NCI-H146 treated with DMSO at 0.1 percent for 48 hours (cell line): ENCODE results near the gene BHLHE23.

Experiments used
- DNase-seq: peaks from one replicate; lab custom pipeline; 2025; ENCODE audit not compliant: unreplicated experiment; lab: John Stamatoyannopoulos, UW

Gene BHLHE23

GRCh38 chr20:63009988-63010769 lies 3.4 kb upstream of the BHLHE23 start:
- DNase-seq = peak; percentile 46

- DNase-seq = peak; percentile 55
These were observed 2.5 kb upstream of the BHLHE23 start for GRCh38 chr20:63009045-63009961.

GRCh38 chr20:63008541-63009044 lies 1.8 kb upstream of the BHLHE23 start:
- DNase-seq = no peak

- no peak for DNase-seq
These were observed 1.1 kb upstream of the BHLHE23 start for GRCh38 chr20:63007646-63008488.

- DNase-seq = no peak
These were observed 539 bp upstream of the BHLHE23 start for GRCh38 chr20:63007360-63007645.

GRCh38 chr20:63005862-63006539 lies 763 bp downstream of the BHLHE23 start:
- no peak for DNase-seq

- no peak for DNase-seq
These were observed 1.4 kb downstream of the BHLHE23 start for GRCh38 chr20:63005365-63005861.

- no peak for DNase-seq
These were observed 2.0 kb downstream of the BHLHE23 start for GRCh38 chr20:63004607-63005364.

GRCh38 chr20:63003546-63003945 lies 3.2 kb downstream of the BHLHE23 start:
- DNase-seq = no peak

- no peak for DNase-seq
These were observed 4.3 kb downstream of the BHLHE23 start for GRCh38 chr20:63002511-63002910.

- DNase-seq = no peak
These were observed 5.8 kb downstream of the BHLHE23 start for GRCh38 chr20:63000958-63001357.

GRCh38 chr20:63000036-63000435 lies 6.7 kb downstream of the BHLHE23 start:
- DNase-seq = no peak

- DNase-seq = no peak
These were observed 7.2 kb downstream of the BHLHE23 start for GRCh38 chr20:62999580-62999979.

- no peak for DNase-seq
These were observed 8.3 kb downstream of the BHLHE23 start for GRCh38 chr20:62998449-62998848.

- DNase-seq = no peak
These were observed 9.2 kb downstream of the BHLHE23 start for GRCh38 chr20:62997417-62998035.

GRCh38 chr20:62996596-62996982 lies 10.2 kb downstream of the BHLHE23 start:
- no peak for DNase-seq

GRCh38 chr20:62995898-62996595 lies 10.7 kb downstream of the BHLHE23 start:
- no peak for DNase-seq

- no peak for DNase-seq
These were observed 11.3 kb downstream of the BHLHE23 start for GRCh38 chr20:62995481-62995880.

- no peak for DNase-seq
These were observed 11.9 kb downstream of the BHLHE23 start for GRCh38 chr20:62994869-62995281.
